ENCODE measurements around the gene TMC2. TPM values are rescaled to one million over a fixed set of nuclear protein-coding genes. Genes with fewer than 3 reads are reported as not detected.

The TMC2 gene
- total RNA-seq, 2 experiments from 2014 or later = not detected

GRCh38 chr20:2640260-2640659 is 103.9 kb downstream of the TMC2 start:
- ChIA-PET CTCF (no interaction called here), POLR2A (interaction anchor here (0.6 kb wide), 1 partner anchor 87 kb away, joined by 3 read pairs; no protein-coding TSS in a partner anchor)
- no peak for ATAC-seq
- H3K27me3 Mint-ChIP-seq = no peaks in the 10 kb centered on the region
- no peak overlapping the region for H3K27ac Mint-ChIP-seq
- no peak overlapping the region for H3K4me3 Mint-ChIP-seq
- H3K4me1 Mint-ChIP-seq (ENCODE audit: low read depth) = no peaks in the 10 kb centered on the region
- H3K36me3 Mint-ChIP-seq (ENCODE audit: low read depth) = peaks cover 7% of the 10 kb centered on the region
- no peak for DNase-seq
- H3K9me3 Mint-ChIP-seq = no peaks in the 10 kb centered on the region
- intact Hi-C loops (cut with micrococcal nuclease) = loop anchor here (10.0 kb wide), 1 partner anchor 115 kb away; no protein-coding TSS in a partner anchor
- TF ChIP-seq, protein P1, sequence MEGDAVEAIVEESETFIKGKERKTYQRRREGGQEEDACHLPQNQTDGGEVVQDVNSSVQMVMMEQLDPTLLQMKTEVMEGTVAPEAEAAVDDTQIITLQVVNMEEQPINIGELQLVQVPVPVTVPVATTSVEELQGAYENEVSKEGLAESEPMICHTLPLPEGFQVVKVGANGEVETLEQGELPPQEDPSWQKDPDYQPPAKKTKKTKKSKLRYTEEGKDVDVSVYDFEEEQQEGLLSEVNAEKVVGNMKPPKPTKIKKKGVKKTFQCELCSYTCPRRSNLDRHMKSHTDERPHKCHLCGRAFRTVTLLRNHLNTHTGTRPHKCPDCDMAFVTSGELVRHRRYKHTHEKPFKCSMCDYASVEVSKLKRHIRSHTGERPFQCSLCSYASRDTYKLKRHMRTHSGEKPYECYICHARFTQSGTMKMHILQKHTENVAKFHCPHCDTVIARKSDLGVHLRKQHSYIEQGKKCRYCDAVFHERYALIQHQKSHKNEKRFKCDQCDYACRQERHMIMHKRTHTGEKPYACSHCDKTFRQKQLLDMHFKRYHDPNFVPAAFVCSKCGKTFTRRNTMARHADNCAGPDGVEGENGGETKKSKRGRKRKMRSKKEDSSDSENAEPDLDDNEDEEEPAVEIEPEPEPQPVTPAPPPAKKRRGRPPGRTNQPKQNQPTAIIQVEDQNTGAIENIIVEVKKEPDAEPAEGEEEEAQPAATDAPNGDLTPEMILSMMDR (IDR thresholded peaks at IDR 0.05) = no peak

DNA sequence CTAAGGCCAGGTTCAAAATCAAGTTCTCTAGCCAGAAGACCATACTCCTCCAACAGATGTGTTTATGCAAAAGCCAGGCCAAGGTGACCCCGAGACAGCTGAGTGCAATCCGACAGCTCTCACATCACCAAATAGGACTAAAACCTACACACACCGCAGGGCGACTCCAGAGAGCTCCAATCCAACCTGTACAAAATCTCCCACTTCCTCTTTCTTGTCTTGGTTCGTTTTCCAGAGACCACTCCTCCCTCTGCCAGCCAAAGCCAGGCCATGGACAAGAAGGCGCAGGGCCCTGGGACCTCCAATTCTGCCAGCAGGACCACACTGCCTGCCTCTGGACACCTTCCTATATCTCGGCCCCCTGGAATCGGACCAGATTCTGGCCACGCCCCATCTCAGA is 104.5 kb downstream of the TMC2 start:
- Mint-ChIP-seq H3K27ac (no peak overlapping the region), H3K4me3 (no peak overlapping the region), H3K9me3 (no peaks in the 10 kb centered on the region), H3K36me3 (ENCODE audit: low read depth) (peaks cover 7% of the 10 kb centered on the region), H3K4me1 (ENCODE audit: low read depth) (no peaks in the 10 kb centered on the region), H3K27me3 (no peaks in the 10 kb centered on the region)
- DNase-seq = no peak
- TF ChIP-seq, protein P1 (IDR thresholded peaks at IDR 0.05) = no peak
- ChIA-PET POLR2A (no interaction called here), CTCF (interaction anchor here (1.4 kb wide), 1 partner anchor 119 kb away, joined by 5 read pairs; no protein-coding TSS in a partner anchor)
- no peak for ATAC-seq
- intact Hi-C loops (cut with micrococcal nuclease) = loop anchor here (10.0 kb wide), 1 partner anchor 116 kb away; no protein-coding TSS in a partner anchor

- ChIA-PET CTCF (interaction anchor here (0.9 kb wide), 1 partner anchor 37 kb away, joined by 3 read pairs; no protein-coding TSS in a partner anchor), POLR2A (interaction anchor here (0.7 to 1.3 kb wide), 4 partner anchors 8 to 311 kb away, joined by 3 to 4 read pairs (median 3); partner anchors contain the start of gene NOP56)
- H3K9me3 Mint-ChIP-seq = no peaks in the 10 kb centered on the region
- H3K4me1 Mint-ChIP-seq (ENCODE audit: low read depth) = peaks cover 3% of the 10 kb centered on the region
- DNase-seq (no peak), ATAC-seq (peak; percentile 60)
- TF ChIP-seq, protein P1 (IDR thresholded peaks at IDR 0.05) = no peak
- intact Hi-C loops (cut with micrococcal nuclease) = loop anchor here (10.0 kb wide), 1 partner anchor 119 kb away; no protein-coding TSS in a partner anchor
- H3K27me3 Mint-ChIP-seq = no peaks in the 10 kb centered on the region
- peaks cover 7% of the 10 kb centered on the region for H3K36me3 Mint-ChIP-seq (ENCODE audit: low read depth)
- no peak overlapping the region for H3K27ac Mint-ChIP-seq
- no peak overlapping the region for H3K4me3 Mint-ChIP-seq
Observed at GRCh38 chr20:2643708-2644107, 107.3 kb downstream of the TMC2 start.

DNA sequence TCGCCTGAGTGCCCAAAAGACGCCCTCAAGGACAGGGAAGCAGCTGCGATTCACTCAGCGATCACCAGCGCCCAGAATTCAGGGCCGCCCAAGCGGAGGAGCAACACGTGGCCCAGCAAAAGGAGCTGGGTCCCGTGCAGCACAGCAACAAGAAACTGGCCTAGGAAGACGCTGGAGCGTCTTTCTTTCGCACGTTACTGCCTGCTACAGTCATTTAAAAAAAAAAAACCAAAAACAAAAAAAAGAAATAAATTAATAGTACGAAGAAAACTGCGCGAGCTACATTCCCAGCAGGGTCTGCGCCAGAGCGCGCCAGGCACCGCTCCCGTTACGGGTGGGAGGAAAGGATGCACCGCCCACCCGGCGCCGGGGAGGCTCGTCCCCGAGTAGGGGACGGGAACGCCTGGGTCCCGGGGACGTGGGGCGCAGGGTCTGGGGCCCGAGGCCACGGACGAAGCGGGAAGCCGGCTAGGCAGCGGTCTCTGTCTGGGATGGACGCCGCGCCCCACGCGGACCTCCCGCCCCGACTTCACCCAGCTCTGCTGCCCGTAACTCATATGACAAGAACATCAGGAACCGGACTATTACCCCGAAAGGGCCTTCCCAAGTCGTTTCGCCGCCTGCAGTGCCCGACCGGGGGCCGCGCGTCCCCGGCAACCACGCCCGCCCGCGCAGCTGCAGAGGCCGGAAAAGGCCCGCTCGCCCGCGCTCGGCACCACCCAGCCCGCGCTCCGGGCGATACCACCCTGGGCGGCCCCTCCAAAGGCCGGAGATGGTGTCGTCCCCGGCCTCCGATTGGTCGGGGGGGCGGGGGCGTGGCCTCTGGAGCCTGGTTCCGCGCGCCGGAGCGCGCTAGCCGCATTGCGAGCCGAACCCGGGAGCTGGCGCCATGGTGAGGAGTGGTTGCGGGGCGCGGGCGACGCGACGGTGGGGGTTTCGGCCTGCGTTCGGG is 115.7 kb downstream of the TMC2 start, which contains the start of gene NOP56:
Gene NOP56 (plus strand): TSS at position 861 of the 952 bp plus-strand sequence. CDS start 29 bp downstream, at position 890.
- Mint-ChIP-seq H3K4me1 (ENCODE audit: low read depth) (peaks cover 40% of the 10 kb centered on the region), H3K36me3 (ENCODE audit: low read depth) (peaks cover 44% of the 10 kb centered on the region), H3K4me3 (peak within 1 kb of the TSS; percentile 89), H3K27ac (peak within 1 kb of the TSS; percentile 90), H3K27me3 (no peaks in the 10 kb centered on the region), H3K9me3 (no peaks in the 10 kb centered on the region)
- ATAC-seq (peak; percentile 91), DNase-seq (peak; percentile 93)
- TF ChIP-seq, protein P1 (IDR thresholded peaks at IDR 0.05) = no peak
- ChIA-PET CTCF (interaction anchor here (1.2 to 9.3 kb wide), 2 partner anchors 130 to 182 kb away, joined by 5 to 103 read pairs; partner anchors contain the start of gene SNRPB), POLR2A (interaction anchor here (0.8 to 9.2 kb wide), 27 partner anchors 8 to 976 kb away, joined by 3 to 156 read pairs (median 3); partner anchors contain the start of genes FASTKD5, IDH3B, PCED1A and SNRPB)
- intact Hi-C loops (cut with micrococcal nuclease) = no loop called here

All from activated CD8-positive, alpha-beta T cell treated with anti-CD3 and anti-CD28 coated beads for 36 hours (primary cell).